ENCODE measurements around the gene C16orf95.

The C16orf95 gene

DNA sequence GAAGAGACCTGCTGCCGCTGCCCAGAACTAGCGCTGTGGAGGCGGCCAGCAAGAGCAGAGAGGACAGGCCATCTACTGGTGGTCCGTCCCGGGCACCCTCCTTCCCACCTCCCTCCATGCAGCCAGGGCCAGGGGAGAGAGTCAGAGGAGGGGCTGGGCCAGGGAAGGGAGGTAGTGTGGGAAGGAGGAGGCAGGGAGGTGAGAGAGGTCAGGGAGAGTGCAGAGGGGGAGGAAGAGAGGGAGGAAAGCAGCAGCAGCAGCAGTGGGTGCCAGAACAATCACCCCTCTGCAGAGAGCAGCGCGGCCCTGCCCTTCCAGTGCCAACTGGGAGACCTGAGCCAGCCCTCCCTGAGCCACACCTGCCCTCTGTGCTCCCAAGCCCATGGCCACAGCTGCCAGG lies 6.6 kb downstream of the C16orf95 start:
- Histone ChIP-seq H3K9ac (ENCODE audit: insufficient read length, low read depth) (peak overlapping the region; percentile 34), H3K4me1 (ENCODE audit: insufficient read depth, insufficient read length) (peaks cover 14% of the 10 kb centered on the region), H3K9me3 (ENCODE audit: insufficient read depth, low read length) (no peaks in the 10 kb centered on the region), H3K36me3 (ENCODE audit: insufficient read depth, insufficient read length, low read length) (no peaks in the 10 kb centered on the region), H3K27me3 (ENCODE audit: insufficient read depth, insufficient read length) (no peaks in the 10 kb centered on the region), H3K4me3 (ENCODE audit: insufficient read length, low read depth) (no peak overlapping the region)
- TF ChIP-seq SUZ12 (IDR thresholded peaks at IDR 0.05; ENCODE audit: extremely low read depth, insufficient read depth, insufficient read length) (no peak), ZNF274 (IDR thresholded peaks at IDR 0.05; ENCODE audit: low read depth, low read length) (no peak), YY1 (IDR thresholded peaks at IDR 0.05; ENCODE audit: insufficient read depth, insufficient read length) (no peak)
- DNase-seq (ENCODE audit: low read depth, low spot score): no peak

DNA sequence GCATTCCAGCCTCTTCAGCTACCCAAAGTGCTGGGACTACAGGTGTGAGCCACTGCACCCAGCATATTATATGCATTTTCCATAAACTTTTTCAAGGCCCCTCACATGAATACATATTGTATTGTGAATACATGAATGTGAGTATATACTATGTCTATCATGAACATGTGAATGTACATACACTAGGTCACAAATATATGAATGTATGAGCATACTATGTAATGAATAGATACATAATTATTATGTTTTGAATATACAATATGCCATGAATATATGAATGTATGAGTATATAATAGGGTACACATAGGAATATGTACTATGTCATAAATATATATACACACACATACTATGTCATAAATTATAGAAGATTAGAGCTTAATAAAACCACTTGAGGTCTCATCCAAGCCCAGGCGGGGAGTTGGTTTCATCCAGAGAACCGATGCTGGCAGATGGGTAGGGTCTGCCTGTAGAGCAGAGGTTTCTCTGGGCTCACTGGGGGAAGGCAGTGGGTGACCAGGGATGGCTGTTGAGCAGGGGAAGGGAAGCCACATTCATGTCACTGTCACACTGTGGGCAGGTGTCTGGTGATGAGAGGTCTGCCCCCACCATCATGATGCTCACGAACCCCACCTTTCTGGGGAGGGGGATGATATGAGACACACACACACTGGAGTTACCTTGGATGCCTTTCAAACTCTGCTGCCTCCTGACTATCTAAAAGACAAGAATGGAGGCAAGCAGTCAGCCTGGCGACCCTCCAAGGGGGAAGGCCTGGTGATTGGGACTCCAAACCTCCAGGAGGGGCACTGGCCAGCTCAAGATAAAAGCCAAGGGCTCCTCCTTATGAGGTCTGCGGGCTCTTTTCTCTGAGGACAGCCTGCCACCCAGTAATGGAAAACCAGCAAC lies 7.3 kb downstream of the C16orf95 start:
- Histone ChIP-seq H3K4me3 (ENCODE audit: insufficient read length, low read depth) (no peak overlapping the region), H3K4me1 (ENCODE audit: insufficient read depth, insufficient read length) (peaks cover 12% of the 10 kb centered on the region), H3K9ac (ENCODE audit: insufficient read length, low read depth) (peak overlapping the region; percentile 34), H3K27me3 (ENCODE audit: insufficient read depth, insufficient read length) (no peaks in the 10 kb centered on the region), H3K36me3 (ENCODE audit: insufficient read depth, insufficient read length, low read length) (no peaks in the 10 kb centered on the region), H3K9me3 (ENCODE audit: insufficient read depth, low read length) (no peaks in the 10 kb centered on the region)
- DNase-seq (ENCODE audit: low read depth, low spot score): no peak
- TF ChIP-seq ZNF274 (IDR thresholded peaks at IDR 0.05; ENCODE audit: low read depth, low read length) (no peak), SUZ12 (IDR thresholded peaks at IDR 0.05; ENCODE audit: extremely low read depth, insufficient read depth, insufficient read length) (no peak), YY1 (IDR thresholded peaks at IDR 0.05; ENCODE audit: insufficient read depth, insufficient read length) (no peak)

DNA sequence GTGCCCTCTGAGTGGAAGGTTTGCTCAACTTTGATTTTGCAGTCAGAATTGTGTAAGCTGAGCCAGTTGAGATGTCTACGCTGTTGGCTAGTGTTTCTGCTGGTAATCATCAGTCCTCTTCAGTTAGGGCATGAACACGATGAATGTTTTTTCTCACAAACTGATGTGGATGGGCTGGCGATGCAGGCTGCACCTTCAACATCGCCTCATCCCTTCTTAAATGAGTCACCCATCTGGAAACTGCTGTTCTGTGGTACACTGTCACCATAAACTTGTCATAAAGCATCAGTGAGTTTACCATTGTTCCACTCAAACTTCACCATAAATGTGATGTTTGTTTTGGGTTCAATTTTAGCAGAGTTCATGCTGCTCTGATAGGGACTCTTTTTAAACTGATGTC lies 8.4 kb downstream of the C16orf95 start:
- peaks cover 11% of the 10 kb centered on the region for H3K4me1 ChIP-seq (ENCODE audit: insufficient read depth, insufficient read length)
- no peak for DNase-seq (ENCODE audit: low read depth, low spot score)
- no peaks in the 10 kb centered on the region for H3K27me3 ChIP-seq (ENCODE audit: insufficient read depth, insufficient read length)
- H3K9ac ChIP-seq (ENCODE audit: insufficient read length, low read depth): no peak overlapping the region
- no peak for TF ChIP-seq YY1 (IDR thresholded peaks at IDR 0.05; ENCODE audit: insufficient read depth, insufficient read length)
- TF ChIP-seq SUZ12 (IDR thresholded peaks at IDR 0.05; ENCODE audit: extremely low read depth, insufficient read depth, insufficient read length): no peak
- TF ChIP-seq ZNF274 (IDR thresholded peaks at IDR 0.05; ENCODE audit: low read depth, low read length): no peak
- H3K36me3 ChIP-seq (ENCODE audit: insufficient read depth, insufficient read length, low read length): no peaks in the 10 kb centered on the region
- no peak overlapping the region for H3K4me3 ChIP-seq (ENCODE audit: insufficient read length, low read depth)
- no peaks in the 10 kb centered on the region for H3K9me3 ChIP-seq (ENCODE audit: insufficient read depth, low read length)

DNA sequence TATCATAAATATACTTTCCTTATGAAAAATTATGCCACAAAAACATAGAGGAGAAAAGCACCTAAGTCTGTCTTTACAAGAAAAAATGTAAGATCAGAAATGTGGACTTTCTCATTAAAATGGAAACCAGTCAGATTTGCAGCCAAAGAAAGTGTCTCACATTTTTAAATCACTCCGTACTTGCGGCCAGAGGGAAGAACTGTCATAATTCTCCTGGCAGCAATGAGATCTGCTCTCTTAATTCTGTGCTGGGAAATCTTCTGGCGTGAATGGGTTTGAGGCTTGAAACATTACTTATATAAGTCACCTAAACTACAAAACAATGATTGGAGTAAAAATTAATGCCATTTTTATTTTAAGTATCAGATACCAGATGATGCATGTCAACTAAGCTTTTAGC lies 10.7 kb downstream of the C16orf95 start:
- no peaks in the 10 kb centered on the region for H3K27me3 ChIP-seq (ENCODE audit: insufficient read depth, insufficient read length)
- DNase-seq (ENCODE audit: low read depth, low spot score): no peak
- no peak overlapping the region for H3K9ac ChIP-seq (ENCODE audit: insufficient read length, low read depth)
- H3K36me3 ChIP-seq (ENCODE audit: insufficient read depth, insufficient read length, low read length): no peaks in the 10 kb centered on the region
- no peak overlapping the region for H3K4me3 ChIP-seq (ENCODE audit: insufficient read length, low read depth)
- peaks cover 15% of the 10 kb centered on the region for H3K4me1 ChIP-seq (ENCODE audit: insufficient read depth, insufficient read length)
- H3K9me3 ChIP-seq (ENCODE audit: insufficient read depth, low read length): no peaks in the 10 kb centered on the region
- TF ChIP-seq YY1 (IDR thresholded peaks at IDR 0.05; ENCODE audit: insufficient read depth, insufficient read length) (no peak), ZNF274 (IDR thresholded peaks at IDR 0.05; ENCODE audit: low read depth, low read length) (no peak), SUZ12 (IDR thresholded peaks at IDR 0.05; ENCODE audit: extremely low read depth, insufficient read depth, insufficient read length) (no peak)

GRCh38 chr16:87305505-87306391 lies 11.4 kb downstream of the C16orf95 start:
- H3K4me3 ChIP-seq (ENCODE audit: insufficient read length, low read depth): no peak overlapping the region
- H3K36me3 ChIP-seq (ENCODE audit: insufficient read depth, insufficient read length, low read length): no peaks in the 10 kb centered on the region
- no peak for DNase-seq (ENCODE audit: low read depth, low spot score)
- H3K9ac ChIP-seq (ENCODE audit: insufficient read length, low read depth): no peak overlapping the region
- TF ChIP-seq ZNF274 (IDR thresholded peaks at IDR 0.05; ENCODE audit: low read depth, low read length) (no peak), YY1 (IDR thresholded peaks at IDR 0.05; ENCODE audit: insufficient read depth, insufficient read length) (no peak), SUZ12 (IDR thresholded peaks at IDR 0.05; ENCODE audit: extremely low read depth, insufficient read depth, insufficient read length) (no peak)
- peaks cover 14% of the 10 kb centered on the region for H3K4me1 ChIP-seq (ENCODE audit: insufficient read depth, insufficient read length)
- H3K27me3 ChIP-seq (ENCODE audit: insufficient read depth, insufficient read length): no peaks in the 10 kb centered on the region
- no peaks in the 10 kb centered on the region for H3K9me3 ChIP-seq (ENCODE audit: insufficient read depth, low read length)

DNA sequence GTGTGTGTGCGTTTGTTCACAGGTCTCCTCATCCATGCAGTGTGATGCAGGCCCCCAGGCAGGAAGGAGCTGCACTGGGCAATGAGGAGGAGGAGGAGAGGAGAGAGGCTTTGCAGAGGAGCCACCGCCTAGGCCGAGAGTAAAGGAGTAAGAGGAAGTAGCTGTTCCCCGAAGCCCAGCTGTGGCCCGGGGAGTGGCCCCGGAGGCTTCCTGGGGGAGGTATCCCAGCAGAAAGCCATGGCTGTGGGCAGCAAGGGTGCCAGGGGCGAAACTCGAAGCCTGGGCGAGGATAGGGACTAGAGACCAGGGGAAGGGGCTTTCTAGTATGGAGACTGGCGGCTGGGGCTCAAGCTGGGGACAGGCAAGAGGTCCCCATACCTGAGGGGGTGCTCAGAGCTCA lies 12.2 kb downstream of the C16orf95 start:
- Histone ChIP-seq H3K4me1 (ENCODE audit: insufficient read depth, insufficient read length) (peaks cover 10% of the 10 kb centered on the region), H3K9me3 (ENCODE audit: insufficient read depth, low read length) (no peaks in the 10 kb centered on the region), H3K9ac (ENCODE audit: insufficient read length, low read depth) (no peak overlapping the region), H3K36me3 (ENCODE audit: insufficient read depth, insufficient read length, low read length) (no peaks in the 10 kb centered on the region), H3K27me3 (ENCODE audit: insufficient read depth, insufficient read length) (no peaks in the 10 kb centered on the region), H3K4me3 (ENCODE audit: insufficient read length, low read depth) (no peak overlapping the region)
- TF ChIP-seq YY1 (IDR thresholded peaks at IDR 0.05; ENCODE audit: insufficient read depth, insufficient read length): no peak
- no peak for TF ChIP-seq ZNF274 (IDR thresholded peaks at IDR 0.05; ENCODE audit: low read depth, low read length)
- DNase-seq (ENCODE audit: low read depth, low spot score): no peak

Data from NT2/D1 (cell line).